LNCAP (cell line): ENCODE measurements around the gene TRMU.

Source experiments
- TF ChIP-seq, protein P1 (sequence below): fragments of 450-650 bp; IDR thresholded peaks from 2 replicates; pipeline ENCODE4 v1.5.1; 2017; ENCODE audit warnings: mild to moderate bottlenecking

Gene TRMU

DNA sequence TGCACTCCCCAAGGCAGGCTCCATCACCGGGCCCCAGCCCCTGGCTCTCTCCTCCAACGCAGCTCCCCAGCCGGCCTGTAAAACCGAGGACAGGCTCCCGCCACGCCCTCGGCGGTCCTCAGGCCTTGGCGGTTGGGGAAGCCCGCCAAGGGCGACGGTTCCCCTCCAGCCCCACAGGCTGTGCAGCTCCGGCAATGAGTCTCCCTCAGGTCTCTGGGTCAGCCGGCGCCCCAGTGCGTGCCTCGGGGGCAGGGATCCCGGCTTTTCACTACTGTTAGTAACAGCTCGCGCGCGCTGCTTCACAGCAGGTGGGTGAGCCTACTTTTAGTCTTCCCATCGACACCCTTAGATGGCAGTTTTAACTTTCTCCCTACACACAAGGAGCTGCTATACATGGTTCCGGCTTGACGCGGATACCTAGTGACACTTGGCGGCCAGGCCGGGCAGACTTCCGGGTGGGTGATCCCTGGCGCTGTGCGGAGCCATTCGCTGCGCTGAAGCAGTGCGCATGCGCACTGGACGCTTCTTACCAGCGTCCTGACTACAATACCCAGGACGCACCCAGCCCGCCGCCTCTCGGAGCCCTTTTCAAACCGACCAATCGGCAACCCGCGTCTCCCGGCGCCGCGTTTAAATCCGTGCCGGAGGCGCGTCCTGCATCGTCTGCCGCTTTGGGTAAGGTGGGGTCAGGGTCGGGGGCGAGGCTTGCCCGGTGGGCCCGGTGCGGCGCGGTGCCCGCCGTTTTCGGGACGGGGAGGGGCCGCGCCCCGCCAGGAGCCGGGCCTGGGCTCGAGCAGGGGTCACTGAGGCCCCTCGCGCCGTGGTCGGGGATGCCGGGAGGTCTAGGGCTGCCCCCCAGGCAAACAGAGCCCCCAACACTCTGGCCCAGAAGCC is 39.0 kb upstream of the TRMU start, which contains the start of gene GTSE1:
TSS of gene GTSE1 (plus strand) at position 614 of the 894 bp plus-strand sequence. CDS start 531 bp downstream, outside the sequence.
- TF ChIP-seq, protein P1, sequence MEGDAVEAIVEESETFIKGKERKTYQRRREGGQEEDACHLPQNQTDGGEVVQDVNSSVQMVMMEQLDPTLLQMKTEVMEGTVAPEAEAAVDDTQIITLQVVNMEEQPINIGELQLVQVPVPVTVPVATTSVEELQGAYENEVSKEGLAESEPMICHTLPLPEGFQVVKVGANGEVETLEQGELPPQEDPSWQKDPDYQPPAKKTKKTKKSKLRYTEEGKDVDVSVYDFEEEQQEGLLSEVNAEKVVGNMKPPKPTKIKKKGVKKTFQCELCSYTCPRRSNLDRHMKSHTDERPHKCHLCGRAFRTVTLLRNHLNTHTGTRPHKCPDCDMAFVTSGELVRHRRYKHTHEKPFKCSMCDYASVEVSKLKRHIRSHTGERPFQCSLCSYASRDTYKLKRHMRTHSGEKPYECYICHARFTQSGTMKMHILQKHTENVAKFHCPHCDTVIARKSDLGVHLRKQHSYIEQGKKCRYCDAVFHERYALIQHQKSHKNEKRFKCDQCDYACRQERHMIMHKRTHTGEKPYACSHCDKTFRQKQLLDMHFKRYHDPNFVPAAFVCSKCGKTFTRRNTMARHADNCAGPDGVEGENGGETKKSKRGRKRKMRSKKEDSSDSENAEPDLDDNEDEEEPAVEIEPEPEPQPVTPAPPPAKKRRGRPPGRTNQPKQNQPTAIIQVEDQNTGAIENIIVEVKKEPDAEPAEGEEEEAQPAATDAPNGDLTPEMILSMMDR, result no peak

DNA sequence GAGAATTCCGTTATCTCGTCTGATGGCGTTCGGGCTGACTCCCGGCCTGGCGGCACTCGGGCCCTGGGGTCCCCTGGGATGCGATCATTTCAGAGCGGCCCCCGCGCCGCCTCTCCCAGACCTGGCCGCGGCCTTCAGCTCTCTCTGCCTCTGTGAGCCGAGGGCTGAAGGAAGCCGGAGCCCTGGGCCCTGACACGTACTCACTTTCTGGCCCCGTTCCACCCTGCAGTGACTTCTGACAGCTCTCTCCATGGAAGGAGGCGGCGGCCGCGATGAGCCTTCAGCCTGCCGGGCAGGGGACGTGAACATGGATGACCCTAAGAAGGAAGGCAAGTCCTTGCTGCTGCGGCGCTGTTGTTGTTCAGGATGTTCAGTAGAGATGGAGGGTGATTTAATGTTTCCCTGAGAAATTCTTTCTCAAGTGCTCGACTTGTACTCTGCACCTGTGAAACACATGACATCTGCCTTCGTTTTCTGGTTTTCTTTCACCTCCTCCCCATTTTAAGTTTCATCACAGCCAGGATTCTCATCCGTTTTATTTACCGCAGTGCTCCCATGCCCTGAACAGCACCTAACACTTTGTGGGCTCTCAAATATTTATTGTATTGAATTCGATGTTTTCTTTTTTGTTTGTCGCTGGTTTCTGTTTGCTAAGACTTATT is 38.2 kb upstream of the TRMU start:
- TF ChIP-seq, protein P1, result no peak

DNA sequence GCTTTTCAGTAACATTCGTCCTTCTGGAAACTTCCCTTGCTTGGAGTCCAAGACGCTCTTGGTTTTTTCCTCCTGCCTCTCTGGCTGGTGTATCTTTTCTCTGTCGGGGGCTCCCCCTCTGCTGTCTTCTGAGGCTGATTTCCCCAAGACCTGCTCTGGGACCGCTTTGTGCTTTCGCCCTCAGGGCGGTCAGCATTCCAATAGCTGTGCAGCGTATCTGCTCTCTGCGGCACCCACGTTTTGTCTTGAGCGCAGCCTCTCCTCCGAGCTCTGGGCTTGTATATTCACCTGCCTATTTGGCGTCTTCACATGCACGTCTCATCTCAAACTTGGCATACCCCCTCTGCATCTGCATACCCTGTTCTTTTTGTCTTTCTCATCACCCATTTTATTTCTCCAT is 36.4 kb upstream of the TRMU start:
- TF ChIP-seq, protein P1, result no peak

DNA sequence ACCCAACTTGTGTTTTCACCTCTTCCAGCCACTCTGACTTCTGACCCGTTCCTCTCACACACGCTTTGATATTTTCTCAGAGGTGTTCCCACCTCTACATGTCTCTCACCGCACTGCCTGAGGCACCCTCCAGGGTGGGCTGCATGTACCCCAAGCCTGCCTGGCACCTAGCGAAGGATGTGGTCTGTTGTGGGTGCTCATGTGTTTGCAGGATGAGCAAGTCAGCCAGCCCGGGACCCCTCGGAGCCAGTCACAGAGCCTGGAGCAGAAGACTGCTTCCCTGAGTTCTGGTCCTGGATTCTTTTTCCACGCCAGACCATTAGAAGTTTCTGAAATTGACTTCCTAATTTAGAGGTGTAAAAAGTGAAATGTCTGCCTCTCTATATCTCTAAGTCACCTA is 35.0 kb upstream of the TRMU start:
- TF ChIP-seq, protein P1, result no peak

DNA sequence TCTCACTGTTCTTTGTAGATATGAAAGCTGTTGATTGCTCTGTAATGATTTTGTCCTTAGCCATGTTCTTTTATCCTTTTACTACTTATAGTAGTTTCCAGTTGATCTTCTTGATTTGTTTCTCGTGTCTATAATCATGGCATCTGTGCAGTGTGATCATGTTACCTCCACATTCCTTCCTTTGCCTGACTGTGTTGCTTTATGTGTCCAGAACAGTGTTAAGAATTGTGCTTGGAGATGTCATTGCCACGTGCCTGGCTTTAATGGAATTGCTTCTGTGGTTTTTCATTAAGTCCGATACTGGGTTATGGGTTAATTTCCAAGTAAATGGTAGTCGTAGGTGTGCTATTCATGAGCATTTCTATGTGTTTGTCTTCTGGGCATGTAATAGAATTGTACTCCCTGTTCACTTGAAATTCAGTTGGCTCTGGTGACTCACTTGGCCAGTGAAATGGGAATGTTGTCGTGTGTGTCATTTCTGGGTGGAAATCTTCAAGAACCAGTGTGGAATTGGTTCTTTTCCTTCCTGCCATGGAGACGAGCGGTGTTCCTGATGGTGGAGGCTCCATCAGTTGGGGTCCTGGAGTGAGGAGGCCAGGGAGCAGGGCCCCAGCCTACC is 32.1 kb upstream of the TRMU start:
- TF ChIP-seq, protein P1, result no peak

DNA sequence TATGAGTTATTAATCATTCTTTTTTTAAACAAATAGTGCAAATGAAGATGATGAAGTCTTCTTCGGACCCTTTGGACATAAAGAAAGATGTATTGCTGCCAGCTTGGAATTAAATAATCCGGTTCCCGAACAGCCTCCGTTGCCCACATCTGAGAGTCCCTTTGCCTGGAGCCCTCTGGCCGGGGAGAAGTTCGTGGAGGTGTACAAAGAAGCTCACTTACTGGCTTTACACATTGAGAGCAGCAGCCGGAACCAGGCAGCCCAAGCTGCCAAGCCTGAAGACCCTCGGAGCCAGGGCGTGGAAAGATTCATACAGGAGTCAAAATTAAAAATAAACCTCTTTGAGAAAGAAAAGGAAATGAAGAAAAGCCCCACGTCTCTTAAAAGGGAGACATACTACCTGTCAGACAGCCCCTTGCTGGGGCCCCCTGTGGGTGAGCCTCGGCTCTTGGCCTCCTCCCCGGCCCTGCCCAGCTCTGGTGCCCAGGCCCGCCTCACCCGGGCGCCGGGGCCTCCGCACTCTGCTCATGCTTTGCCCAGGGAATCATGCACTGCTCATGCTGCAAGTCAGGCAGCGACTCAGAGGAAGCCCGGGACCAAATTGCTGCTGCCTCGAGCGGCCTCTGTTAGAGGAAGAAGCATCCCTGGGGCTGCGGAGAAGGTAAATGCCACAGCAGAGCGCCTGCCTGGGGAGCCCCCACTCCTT is 27.1 kb upstream of the TRMU start:
- TF ChIP-seq, protein P1, result no peak

DNA sequence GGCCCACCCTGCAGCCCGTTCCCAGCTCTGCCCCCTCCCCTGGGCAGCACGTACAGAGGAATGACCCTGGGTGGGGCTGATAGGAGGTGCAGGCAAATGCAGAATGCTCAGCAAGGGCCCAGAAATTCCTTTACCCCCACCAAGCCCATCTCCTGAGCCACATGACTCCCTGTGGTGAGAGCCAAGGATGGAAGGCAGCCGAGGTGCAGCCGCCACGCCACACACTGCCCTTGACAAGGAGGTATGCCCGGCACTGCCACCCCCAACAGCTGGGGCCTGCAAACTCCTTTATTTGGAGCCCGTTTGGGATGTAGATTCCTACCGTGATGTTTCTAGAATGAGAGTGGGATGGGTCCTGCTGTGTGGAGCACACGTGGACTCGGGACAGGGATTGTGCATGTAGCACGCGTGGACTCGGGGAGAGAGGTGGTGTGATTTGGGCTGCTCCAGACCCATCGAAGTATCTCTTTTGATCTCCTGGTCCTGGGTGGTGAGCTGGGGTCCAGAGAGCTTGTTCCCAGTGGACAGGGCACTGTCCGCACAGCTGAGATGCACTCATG is 25.9 kb upstream of the TRMU start:
- TF ChIP-seq, protein P1, result no peak
